Neural progenitor cell (in vitro differentiated cells): ENCODE results near the gene REEP1.

Experiments
- EZH2phosphoT487 ChIP-seq: fragments of 200-600 bp; sonication (generic); IDR thresholded peaks from 2 replicates; pipeline ENCODE4 v1.6.1; 2017; ENCODE audit warnings: antibody characterized with exemption
- TF ChIP-seq, protein P1 (sequence below): fragments of 200-600 bp; sonication (generic); IDR thresholded peaks from 2 replicates; pipeline ENCODE4 v1.5.1; 2017; ENCODE audit warnings: antibody characterized with exemption, mild to moderate bottlenecking

DNA sequence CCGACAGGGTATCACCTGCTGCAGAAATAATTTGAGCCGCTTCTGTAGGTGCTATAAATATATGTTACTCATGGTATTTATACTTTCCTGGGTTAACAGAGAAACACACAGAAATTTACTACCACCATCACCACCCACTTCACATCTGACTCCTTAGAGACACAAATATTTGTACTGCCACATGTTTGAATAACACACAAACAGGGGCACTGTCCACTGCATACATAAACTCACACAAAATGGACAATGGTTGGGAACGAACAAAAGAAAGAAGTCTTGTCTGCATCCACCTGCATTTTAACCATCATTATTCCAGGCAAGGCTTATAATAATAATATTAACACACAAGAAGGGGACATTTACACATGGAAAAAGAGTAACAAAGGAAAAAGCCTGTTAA, 166.1 kb downstream of the REEP1 start:
- TF ChIP-seq, protein P1, sequence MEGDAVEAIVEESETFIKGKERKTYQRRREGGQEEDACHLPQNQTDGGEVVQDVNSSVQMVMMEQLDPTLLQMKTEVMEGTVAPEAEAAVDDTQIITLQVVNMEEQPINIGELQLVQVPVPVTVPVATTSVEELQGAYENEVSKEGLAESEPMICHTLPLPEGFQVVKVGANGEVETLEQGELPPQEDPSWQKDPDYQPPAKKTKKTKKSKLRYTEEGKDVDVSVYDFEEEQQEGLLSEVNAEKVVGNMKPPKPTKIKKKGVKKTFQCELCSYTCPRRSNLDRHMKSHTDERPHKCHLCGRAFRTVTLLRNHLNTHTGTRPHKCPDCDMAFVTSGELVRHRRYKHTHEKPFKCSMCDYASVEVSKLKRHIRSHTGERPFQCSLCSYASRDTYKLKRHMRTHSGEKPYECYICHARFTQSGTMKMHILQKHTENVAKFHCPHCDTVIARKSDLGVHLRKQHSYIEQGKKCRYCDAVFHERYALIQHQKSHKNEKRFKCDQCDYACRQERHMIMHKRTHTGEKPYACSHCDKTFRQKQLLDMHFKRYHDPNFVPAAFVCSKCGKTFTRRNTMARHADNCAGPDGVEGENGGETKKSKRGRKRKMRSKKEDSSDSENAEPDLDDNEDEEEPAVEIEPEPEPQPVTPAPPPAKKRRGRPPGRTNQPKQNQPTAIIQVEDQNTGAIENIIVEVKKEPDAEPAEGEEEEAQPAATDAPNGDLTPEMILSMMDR, result no peak
- TF ChIP-seq EZH2phosphoT487, result no peak
